B cell (primary cell): ENCODE measurements around the gene ACTR1B. TPM values are rescaled to one million over a fixed set of nuclear protein-coding genes. Genes with fewer than 3 reads are reported as not detected.

Source experiments
- ATAC-seq: fragments of 200-7000 bp; cut with Tn5 transposase; one replicate; pipeline ENCODE4 v1.10.0; 2021; ENCODE audit warnings: low read depth, mild to moderate bottlenecking, moderate number of reproducible peaks, moderate library complexity
- CTCF ChIA-PET: fragments of 350-600 bp; sonication (Branson Sonifier 250); formaldehyde crosslinking; loops from one replicate; lab custom pipeline; 2021; ENCODE audit warnings: antibody characterized with exemption, inconsistent platforms; lab: Charles Lee
- POLR2A ChIA-PET: fragments of 350-600 bp; sonication (Branson Sonifier 250); formaldehyde crosslinking; loops from one replicate; lab custom pipeline; 2021; ENCODE audit warnings: antibody characterized with exemption; lab: Charles Lee
- DNase-seq: peaks from one replicate; pipeline ENCODE4 v3.0.0; 2013
- H2AFZ ChIP-seq: 2 replicates; pipeline ENCODE4 v1.6.1; 2012; ENCODE audit warnings: mild to moderate bottlenecking, low read depth, low read length; ENCODE audit not compliant: insufficient read depth, poor library complexity, severe bottlenecking
- H3K27ac ChIP-seq, 2 donors: 1 replicate in 1 of 2; 2 replicates in 1 of 2; pipeline ENCODE4 v1.5.1; 2012 to 2013; ENCODE audit warnings: low read length in 2 of 2, mild to moderate bottlenecking in 2 of 2, moderate library complexity in 1 of 2
- H3K27me3 ChIP-seq, 4 experiments: fragments of 200-600 bp in 1 of 4; sonication (generic) in 1 of 4; replicated peaks in 1 of 4; 1 replicate in 2 of 4; 2 replicates in 2 of 4; pipeline versions ENCODE4 v1.6.1 to v1.7.0; 2013 to 2016; ENCODE audit warnings: low read length in 3 of 4, mild to moderate bottlenecking in 2 of 4, mixed read lengths in 1 of 4, moderate library complexity in 1 of 4; ENCODE audit not compliant: insufficient read depth in 4 of 4, control insufficient read depth in 3 of 4; ENCODE audit errors: control extremely low read depth in 1 of 4
- H3K36me3 ChIP-seq, 2 experiments: replicated peaks in 1 of 2; 1 replicate in 1 of 2; 2 replicates in 1 of 2; pipeline versions ENCODE4 v1.6.1 to v1.7.1; 2013; ENCODE audit warnings: low read length in 1 of 2; ENCODE audit not compliant: insufficient read depth in 2 of 2, control insufficient read depth in 1 of 2; ENCODE audit errors: control extremely low read depth in 1 of 2, extremely low read depth in 1 of 2
- H3K4me1 ChIP-seq, 2 donors: fragments of 200-600 bp in 1 of 2; sonication (generic) in 1 of 2; 1 replicate in 1 of 2; 2 replicates in 1 of 2; pipeline versions ENCODE4 v1.5.1 to v1.6.1; 2013 to 2017; ENCODE audit warnings: low read length in 2 of 2; ENCODE audit not compliant: control insufficient read depth in 2 of 2, insufficient read depth in 2 of 2
- H3K4me2 ChIP-seq: replicated peaks from 2 replicates; pipeline ENCODE3; 2012; ENCODE audit warnings: mild to moderate bottlenecking, low read depth, low read length; ENCODE audit not compliant: poor library complexity, severe bottlenecking
- H3K4me3 ChIP-seq, 5 experiments: fragments of 200-600 bp in 1 of 5; sonication (generic) in 1 of 5; 1 replicate in 3 of 5; 2 replicates in 2 of 5; pipeline versions ENCODE4 v1.5.1 to v1.7.0; 2011 to 2016; ENCODE audit warnings: low read length in 4 of 5, mild to moderate bottlenecking in 4 of 5, low read depth in 2 of 5, control low read depth in 1 of 5, moderate library complexity in 1 of 5; ENCODE audit not compliant: insufficient read depth in 1 of 5; ENCODE audit errors: control extremely low read depth in 1 of 5, extremely low read depth in 1 of 5
- H3K79me2 ChIP-seq: fragments of 200-600 bp; sonication (generic); one replicate; pipeline ENCODE4 v1.6.0; 2016; ENCODE audit warnings: low read length; ENCODE audit not compliant: control insufficient read depth, insufficient read depth
- H3K9ac ChIP-seq: fragments of 200-600 bp; sonication (generic); 2 replicates; pipeline ENCODE4 v1.6.1; 2017; ENCODE audit warnings: mild to moderate bottlenecking, low read length, moderate library complexity
- H3K9me3 ChIP-seq, 3 donors: one replicate each; pipeline versions ENCODE4 v1.6.1 to v1.7.1; 2013; ENCODE audit warnings: low read length in 2 of 3; ENCODE audit not compliant: control insufficient read depth in 2 of 3, insufficient read depth in 1 of 3; ENCODE audit errors: control extremely low read depth in 1 of 3
- H4K20me1 ChIP-seq: 2 replicates; pipeline ENCODE4 v1.6.0; 2012; ENCODE audit warnings: mild to moderate bottlenecking, low read length; ENCODE audit not compliant: insufficient read depth, control insufficient read depth, poor library complexity, severe bottlenecking
- H3K27ac Mint-ChIP-seq: one replicate; pipeline ENCODE4 v1.8.0; 2021; ENCODE audit warnings: mixed read lengths
- H3K27me3 Mint-ChIP-seq: one replicate; pipeline ENCODE4 v1.8.0; 2021; ENCODE audit warnings: mixed read lengths
- H3K4me1 Mint-ChIP-seq: one replicate; pipeline ENCODE4 v1.8.0; 2021; ENCODE audit warnings: mixed read lengths
- H3K4me3 Mint-ChIP-seq: one replicate; pipeline ENCODE4 v1.8.0; 2021; ENCODE audit warnings: mixed read lengths
- H3K9me3 Mint-ChIP-seq: one replicate; pipeline ENCODE4 v1.8.0; 2022; ENCODE audit warnings: mixed read lengths; ENCODE audit not compliant: insufficient read depth
- CTCF ChIP-seq: fragments of 200-600 bp; IDR thresholded peaks from one replicate; pipeline ENCODE4 v1.8.0; 2022; ENCODE audit warnings: antibody characterized with exemption, mild to moderate bottlenecking
- EZH2 ChIP-seq: IDR thresholded peaks from 2 replicates; pipeline ENCODE4 v1.6.1; 2012; ENCODE audit warnings: borderline replicate concordance, low read depth, mild to moderate bottlenecking, moderate library complexity, low read length; ENCODE audit not compliant: insufficient read depth, poor library complexity, severe bottlenecking
- WGBS: methylation state at CpG from one replicate; pipeline ENCODE4 v1.1.5; 2013; ENCODE audit warnings: missing lambda C conversion rate; ENCODE audit not compliant: insufficient coverage; 5-methylcytosine and 5-hydroxymethylcytosine counted together
- intact Hi-C: fragments of 100-400 bp; cut with micrococcal nuclease; formaldehyde crosslinking; loops from one replicate; pipeline ENCODE4 v1.10.0; 2022
- polyA plus RNA-seq: library from polyadenylated mRNA; depleted of rRNA; stranded (reverse); fragments of >200 nt; gene quantifications from 2 replicates; pipeline ENCODE4 v1.2.3, GENCODE V29; 2012
- total RNA-seq, 2 donors: library from RNA; stranded (reverse); fragments of 120-200 nt in 1 of 2; gene quantifications; 1 replicate in 1 of 2; 2 replicates in 1 of 2; pipeline versions ENCODE4 v1.2.3 to v1.2.4, GENCODE V29; 2013 to 2022

Gene ACTR1B
- total and polyA plus RNA-seq, 2 donors (not counting 1 experiment from before 2014, with no cell fraction given), result 69.0 to 143 TPM

- no peaks in the 10 kb centered on the region for H3K36me3 ChIP-seq
- Mint-ChIP-seq H3K27me3 (no peaks in the 10 kb centered on the region), H3K9me3 (no peaks in the 10 kb centered on the region), H3K4me1 (peaks cover 3% of the 10 kb centered on the region), H3K27ac (no peak overlapping the region), H3K4me3 (no peak overlapping the region)
- no peaks in the 10 kb centered on the region for H3K27me3 ChIP-seq
- intact Hi-C loops, result loop anchor here (5.0 kb wide), 1 partner anchor 485 kb away; no protein-coding TSS in a partner anchor
- peaks cover 0 to 1% of the 10 kb centered on the region in 2 donors for H3K4me1 ChIP-seq
- no peaks in the 10 kb centered on the region for H4K20me1 ChIP-seq
- H2AFZ ChIP-seq, result no peak overlapping the region
- H3K27ac ChIP-seq, result no peak overlapping the region
- 21% methylated on average over 4 of the region's 6 CpGs for WGBS
- no peaks in the 10 kb centered on the region for H3K79me2 ChIP-seq
- no peaks in the 10 kb centered on the region for H3K9me3 ChIP-seq
- ChIA-PET POLR2A (no interaction called here), CTCF (interaction anchor here (0.6 to 7.1 kb wide), 3 partner anchors 8 to 51 kb away, joined by 3 to 55 read pairs (median 4); partner anchors contain the start of gene ZAP70)
- TF ChIP-seq CTCF (no peak), EZH2 (no peak)
- ATAC-seq, result no peak
- H3K4me2 ChIP-seq, result no peak overlapping the region
- H3K9ac ChIP-seq, result no peak overlapping the region
- no peak for DNase-seq
- no peak overlapping the region for H3K4me3 ChIP-seq
Observed at GRCh38 chr2:97701851-97702465, 38.1 kb upstream of the ACTR1B start.

GRCh38 chr2:97701186-97701585 is 37.3 kb upstream of the ACTR1B start:
- H3K4me3 Mint-ChIP-seq, result no peak overlapping the region
- no peaks in the 10 kb centered on the region for H3K9me3 ChIP-seq
- H3K27ac Mint-ChIP-seq, result no peak overlapping the region
- H3K36me3 ChIP-seq, result no peaks in the 10 kb centered on the region
- 91% methylated on average over 13 of the region's 13 CpGs for WGBS
- H3K27me3 ChIP-seq, result no peaks in the 10 kb centered on the region
- no peak for TF ChIP-seq CTCF
- TF ChIP-seq EZH2, result no peak
- H3K27me3 Mint-ChIP-seq, result no peaks in the 10 kb centered on the region
- no peak overlapping the region for H3K27ac ChIP-seq
- intact Hi-C loops, result loop anchor here (5.0 kb wide), 1 partner anchor 486 kb away; no protein-coding TSS in a partner anchor
- ATAC-seq, result no peak
- POLR2A ChIA-PET, result no interaction called here
- H2AFZ ChIP-seq, result no peak overlapping the region
- CTCF ChIA-PET, result interaction anchor here (0.6 to 7.1 kb wide), 5 partner anchors 9 to 110 kb away, joined by 3 to 164 read pairs (median 53); partner anchors contain the start of genes ACTR1B, ANKRD36B and ZAP70
- no peaks in the 10 kb centered on the region for H3K79me2 ChIP-seq
- no peak overlapping the region for H3K4me2 ChIP-seq
- DNase-seq, result no peak
- no peaks in the 10 kb centered on the region for H3K9me3 Mint-ChIP-seq
- no peak overlapping the region for H3K9ac ChIP-seq
- H4K20me1 ChIP-seq, result no peaks in the 10 kb centered on the region
- peaks cover 0 to 3% of the 10 kb centered on the region in 2 donors for H3K4me1 ChIP-seq
- peaks cover 5% of the 10 kb centered on the region for H3K4me1 Mint-ChIP-seq
- H3K4me3 ChIP-seq, result no peak overlapping the region
